Mesenchymal stem cell (in vitro differentiated cells and primary cell): ENCODE measurements around the gene UNC5C.

Experiments used
- DNase-seq: peaks from one replicate; pipeline ENCODE4 v3.0.0-alpha.2; 2013
- H2AFZ ChIP-seq: one replicate; pipeline ENCODE4 v1.6.1; 2013; ENCODE audit warnings: low read depth, mild to moderate bottlenecking, control low read depth, inconsistent platforms, low read length, moderate library complexity
- H2AK5ac ChIP-seq: 2 replicates; pipeline ENCODE4 v1.6.1; 2013; ENCODE audit warnings: low read length, moderate library complexity, mild to moderate bottlenecking, inconsistent platforms; ENCODE audit not compliant: severe bottlenecking
- H2BK120ac ChIP-seq: one replicate; pipeline ENCODE4 v1.6.1; 2013; ENCODE audit warnings: low read depth, mild to moderate bottlenecking, inconsistent platforms, low read length, moderate library complexity
- H2BK12ac ChIP-seq, 2 experiments: one replicate each; pipeline ENCODE4 v1.6.1; 2013; ENCODE audit warnings: inconsistent platforms in 2 of 2, low read length in 2 of 2, mild to moderate bottlenecking in 2 of 2, moderate library complexity in 2 of 2, control low read depth in 1 of 2
- H2BK15ac ChIP-seq: one replicate; pipeline ENCODE4 v1.6.1; 2013; ENCODE audit warnings: mild to moderate bottlenecking, low read depth, inconsistent platforms; ENCODE audit not compliant: poor library complexity, severe bottlenecking
- H2BK5ac ChIP-seq: 2 replicates; pipeline ENCODE4 v1.6.1; 2013; ENCODE audit warnings: low read depth, mild to moderate bottlenecking, low read length, control low read depth, inconsistent platforms; ENCODE audit not compliant: poor library complexity, severe bottlenecking
- H3K14ac ChIP-seq, 2 experiments: one replicate each; pipeline ENCODE4 v1.6.1; 2013; ENCODE audit warnings: inconsistent platforms in 2 of 2, low read length in 2 of 2, control low read depth in 1 of 2, mild to moderate bottlenecking in 1 of 2, moderate library complexity in 1 of 2
- H3K18ac ChIP-seq, 2 experiments: one replicate each; pipeline ENCODE4 v1.6.1; 2013; ENCODE audit warnings: inconsistent platforms in 2 of 2, low read length in 2 of 2, control low read depth in 1 of 2, low read depth in 1 of 2, mild to moderate bottlenecking in 1 of 2
- H3K23ac ChIP-seq, 2 experiments: one replicate each; pipeline ENCODE4 v1.6.1; 2013; ENCODE audit warnings: inconsistent platforms in 2 of 2, low read length in 2 of 2, mild to moderate bottlenecking in 2 of 2, moderate library complexity in 2 of 2, control low read depth in 1 of 2
- H3K27ac ChIP-seq: 2 replicates; pipeline ENCODE4 v1.5.1; 2013; ENCODE audit warnings: mild to moderate bottlenecking, moderate library complexity, low read length, control low read depth, inconsistent platforms; ENCODE audit not compliant: poor library complexity, severe bottlenecking
- H3K27me3 ChIP-seq, 2 experiments: 2 replicates each; pipeline versions ENCODE4 v1.6.1 to v1.7.0; 2013; ENCODE audit warnings: low read length in 2 of 2, mild to moderate bottlenecking in 2 of 2, moderate library complexity in 2 of 2, control low read depth in 1 of 2, inconsistent platforms in 1 of 2; ENCODE audit not compliant: control insufficient read depth in 1 of 2, insufficient read depth in 1 of 2
- H3K36me3 ChIP-seq, 2 experiments: 2 replicates each; pipeline versions ENCODE4 v1.6.1 to v1.7.0; 2013; ENCODE audit warnings: low read length in 2 of 2, control low read depth in 1 of 2, inconsistent platforms in 1 of 2, low read depth in 1 of 2, mild to moderate bottlenecking in 1 of 2; ENCODE audit not compliant: insufficient read depth in 2 of 2, control insufficient read depth in 1 of 2
- H3K4ac ChIP-seq, 2 experiments: one replicate each; pipeline ENCODE4 v1.6.1; 2013; ENCODE audit warnings: inconsistent platforms in 2 of 2, low read length in 2 of 2, mild to moderate bottlenecking in 2 of 2, moderate library complexity in 2 of 2, control low read depth in 1 of 2, low read depth in 1 of 2
- H3K4me1 ChIP-seq: 2 replicates; pipeline ENCODE4 v1.6.1; 2013; ENCODE audit warnings: low read depth, low read length, control low read depth; ENCODE audit not compliant: control insufficient read depth, insufficient read depth
- H3K4me2 ChIP-seq: 2 replicates; pipeline ENCODE4 v1.6.1; 2013; ENCODE audit warnings: low read length, mild to moderate bottlenecking, inconsistent platforms; ENCODE audit not compliant: poor library complexity, severe bottlenecking
- H3K4me3 ChIP-seq, 2 experiments: 2 replicates each; pipeline versions ENCODE4 v1.5.1 to v1.7.0; 2013; ENCODE audit warnings: low read length in 2 of 2, mild to moderate bottlenecking in 2 of 2, control low read depth in 1 of 2, low read depth in 1 of 2; ENCODE audit not compliant: insufficient read depth in 1 of 2
- H3K79me1 ChIP-seq: replicated peaks from 2 replicates; pipeline ENCODE4 v1.6.1; 2013; ENCODE audit warnings: mild to moderate bottlenecking, control low read depth, low read length, inconsistent platforms; ENCODE audit not compliant: poor library complexity, severe bottlenecking
- H3K9ac ChIP-seq: 2 replicates; pipeline ENCODE4 v1.7.0; 2013; ENCODE audit warnings: mild to moderate bottlenecking, low read length, moderate library complexity
- H3K9me3 ChIP-seq: 2 replicates; pipeline ENCODE4 v1.7.0; 2013; ENCODE audit warnings: mild to moderate bottlenecking, low read length; ENCODE audit not compliant: control insufficient read depth
- H4K8ac ChIP-seq: one replicate; pipeline ENCODE4 v1.6.1; 2013; ENCODE audit warnings: inconsistent platforms, mild to moderate bottlenecking, low read length, moderate library complexity
- H4K91ac ChIP-seq: one replicate; pipeline ENCODE4 v1.6.1; 2013; ENCODE audit warnings: mild to moderate bottlenecking, low read length, inconsistent platforms
- WGBS: methylation state at CpG from one replicate; pipeline ENCODE4 v1.1.7; 2013; ENCODE audit warnings: mixed read lengths; 5-methylcytosine and 5-hydroxymethylcytosine counted together

The UNC5C gene

GRCh38 chr4:95591278-95591677, 42.5 kb upstream of the UNC5C start:
- H3K4me2 ChIP-seq = no peak overlapping the region
- no peak overlapping the region for H3K4me3 ChIP-seq
- H3K27me3 ChIP-seq = no peaks in the 10 kb centered on the region
- no peak overlapping the region for H2BK12ac ChIP-seq
- H3K9me3 ChIP-seq = no peaks in the 10 kb centered on the region
- no peak overlapping the region for H2BK5ac ChIP-seq
- 25% methylated on average over 4 of the region's 5 CpGs for WGBS
- H3K27ac ChIP-seq = no peak overlapping the region
- no peak overlapping the region for H4K91ac ChIP-seq
- H2BK120ac ChIP-seq = no peak overlapping the region
- H3K79me1 ChIP-seq = no peaks in the 10 kb centered on the region
- no peak overlapping the region for H3K23ac ChIP-seq
- no peaks in the 10 kb centered on the region for H3K36me3 ChIP-seq
- H2BK15ac ChIP-seq = no peak overlapping the region
- H3K18ac ChIP-seq = no peak overlapping the region
- H3K4ac ChIP-seq = no peak overlapping the region
- H3K4me1 ChIP-seq = no peaks in the 10 kb centered on the region
- H3K9ac ChIP-seq = no peak overlapping the region
- no peak overlapping the region for H2AK5ac ChIP-seq
- peak; percentile 58 for DNase-seq
- H3K14ac ChIP-seq = no peak overlapping the region
- H4K8ac ChIP-seq = no peak overlapping the region
- H2AFZ ChIP-seq = no peak overlapping the region

GRCh38 chr4:95590615-95591014, 41.8 kb upstream of the UNC5C start:
- no peak overlapping the region for H3K4me3 ChIP-seq
- WGBS = no CpG with 5 or more reads among the region's 1 CpG

GRCh38 chr4:95585016-95585695, 36.4 kb upstream of the UNC5C start:
- H3K36me3 ChIP-seq = no peaks in the 10 kb centered on the region
- H3K4me1 ChIP-seq = no peaks in the 10 kb centered on the region
- H3K27me3 ChIP-seq = no peaks in the 10 kb centered on the region
- no peak overlapping the region for H4K8ac ChIP-seq
- H3K27ac ChIP-seq = no peak overlapping the region
- no peak overlapping the region for H3K9ac ChIP-seq
- H3K79me1 ChIP-seq = no peaks in the 10 kb centered on the region
- H2BK120ac ChIP-seq = no peak overlapping the region
- H2BK12ac ChIP-seq = no peak overlapping the region
- H3K9me3 ChIP-seq = peaks cover 4% of the 10 kb centered on the region
- H3K14ac ChIP-seq = no peak overlapping the region
- H2AFZ ChIP-seq = no peak overlapping the region
- H2BK15ac ChIP-seq = no peak overlapping the region
- no peak overlapping the region for H3K18ac ChIP-seq
- no peak overlapping the region for H2BK5ac ChIP-seq
- DNase-seq = no peak
- H3K23ac ChIP-seq = no peak overlapping the region
- WGBS = 57% methylated on average over 5 of the region's 5 CpGs
- H3K4me2 ChIP-seq = no peak overlapping the region
- H3K4me3 ChIP-seq = no peak overlapping the region
- no peak overlapping the region for H3K4ac ChIP-seq
- H2AK5ac ChIP-seq = no peak overlapping the region
- no peak overlapping the region for H4K91ac ChIP-seq

More at GRCh38 chr4:95590615-95591014, 41.8 kb upstream of the UNC5C start:
- Histone ChIP-seq H2BK15ac (no peak overlapping the region), H3K18ac (no peak overlapping the region), H3K4me2 (no peak overlapping the region), H2BK5ac (no peak overlapping the region), H3K36me3 (no peaks in the 10 kb centered on the region), H3K14ac (no peak overlapping the region), H2AFZ (no peak overlapping the region), H3K4ac (no peak overlapping the region), H3K9ac (no peak overlapping the region), H3K9me3 (no peaks in the 10 kb centered on the region), H2AK5ac (no peak overlapping the region), H4K8ac (no peak overlapping the region), H3K27ac (no peak overlapping the region), H3K23ac (no peak overlapping the region), H3K27me3 (no peaks in the 10 kb centered on the region), H4K91ac (no peak overlapping the region), H2BK12ac (no peak overlapping the region), H3K4me1 (no peaks in the 10 kb centered on the region), H2BK120ac (no peak overlapping the region), H3K79me1 (no peaks in the 10 kb centered on the region)
- no peak for DNase-seq

DNA sequence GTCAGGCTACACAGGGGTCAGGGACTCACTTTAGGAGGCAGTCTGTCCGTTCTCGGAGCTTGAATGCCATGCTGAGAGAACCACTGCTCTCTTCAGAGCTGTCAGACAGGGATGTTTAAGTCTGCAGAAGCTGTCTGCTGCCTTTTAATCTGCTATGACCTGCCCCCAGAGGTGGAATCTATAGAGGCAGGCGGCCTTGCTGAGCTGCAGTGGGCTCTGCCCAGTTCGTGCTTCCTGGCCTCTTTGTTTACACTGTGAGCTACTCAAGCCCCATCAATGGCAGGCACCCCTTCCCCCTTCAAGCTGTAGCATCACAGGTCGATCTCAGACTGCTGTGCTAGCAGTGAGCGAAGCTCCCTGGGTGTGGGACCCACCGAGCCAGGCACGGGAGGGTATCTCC, 31.5 kb upstream of the UNC5C start:
- no peak overlapping the region for H3K9ac ChIP-seq
- no peak overlapping the region for H3K4ac ChIP-seq
- no peak overlapping the region for H2AFZ ChIP-seq
- H3K4me3 ChIP-seq = no peak overlapping the region
- H3K18ac ChIP-seq = no peak overlapping the region
- H3K4me1 ChIP-seq = no peaks in the 10 kb centered on the region
- H3K79me1 ChIP-seq = no peaks in the 10 kb centered on the region
- H3K4me2 ChIP-seq = no peak overlapping the region
- no peak overlapping the region for H2BK15ac ChIP-seq
- H3K36me3 ChIP-seq = no peaks in the 10 kb centered on the region
- H3K14ac ChIP-seq = no peak overlapping the region
- H2BK5ac ChIP-seq = no peak overlapping the region
- H2BK120ac ChIP-seq = no peak overlapping the region
- no peak overlapping the region for H2AK5ac ChIP-seq
- no peak overlapping the region for H3K23ac ChIP-seq
- H4K91ac ChIP-seq = peak overlapping the region; percentile 39
- WGBS = 83% methylated on average over 8 of the region's 8 CpGs
- no peak overlapping the region for H3K27ac ChIP-seq
- no peak overlapping the region for H4K8ac ChIP-seq
- H3K9me3 ChIP-seq = peaks cover 6% of the 10 kb centered on the region
- H3K27me3 ChIP-seq = no peaks in the 10 kb centered on the region
- no peak overlapping the region for H2BK12ac ChIP-seq
- no peak for DNase-seq
